Caco-2 (cell line): Measurements from ENCODE around the gene ENPP7. TPM values are rescaled to one million over a fixed set of nuclear protein-coding genes. Genes with fewer than 3 reads are reported as not detected.
A peak's percentile ranks its signal among the peaks of the same experiment; 100 is the strongest.

Experiments
- BruUV-seq: library from RNA; stranded (reverse); fragments of 400-500 nt; replicated peaks from 2 replicates; lab custom pipeline; 2021; lab: Mats Ljungman, UMichigan
- CTCF ChIA-PET: fragments of 300-600 bp; sonication (Branson Sonifier 250); formaldehyde crosslinking; loops from one replicate; lab custom pipeline; 2022; ENCODE audit warnings: antibody characterized with exemption; lab: Charles Lee
- POLR2A ChIA-PET: fragments of 300-600 bp; sonication (Branson Sonifier 250); formaldehyde crosslinking; loops from one replicate; lab custom pipeline; 2022; ENCODE audit warnings: antibody characterized with exemption; lab: Charles Lee
- DNase-seq, 2 experiments: peaks; one replicate each; pipeline versions ENCODE4 v3.0.0 to v3.0.0-alpha.2; 2020 to 2022
- H3K27me3 ChIP-seq: replicated peaks from 2 replicates; pipeline ENCODE4 v1.6.0; 2011; ENCODE audit warnings: low read length; ENCODE audit not compliant: control insufficient read depth, insufficient read depth
- H3K36me3 ChIP-seq: 2 replicates; pipeline ENCODE4 v1.5.1; 2011; ENCODE audit warnings: low read length; ENCODE audit not compliant: control insufficient read depth, insufficient read depth
- H3K4me1 ChIP-seq: fragments of 250-450 bp; sonication (Bioruptor Pico); 2 replicates; pipeline ENCODE4 v1.5.1; 2020; ENCODE audit warnings: mild to moderate bottlenecking
- H3K4me3 ChIP-seq: 2 replicates; pipeline ENCODE4 v1.5.1; 2011; ENCODE audit warnings: low read depth, mild to moderate bottlenecking, control low read depth, low read length
- H3K9me3 ChIP-seq: fragments of 250-450 bp; sonication (Bioruptor Pico); 2 replicates; pipeline ENCODE4 v1.5.1; 2020; ENCODE audit warnings: mild to moderate bottlenecking, moderate library complexity
- H3K27ac Mint-ChIP-seq: one replicate; pipeline ENCODE4 v1.8.0; 2022; ENCODE audit warnings: mixed read lengths; ENCODE audit not compliant: unreplicated experiment
- H3K27me3 Mint-ChIP-seq: one replicate; pipeline ENCODE4 v1.8.0; 2022; ENCODE audit warnings: mixed read lengths; ENCODE audit not compliant: insufficient read depth, unreplicated experiment
- H3K36me3 Mint-ChIP-seq: one replicate; pipeline ENCODE4 v1.8.0; 2022; ENCODE audit warnings: mild to moderate bottlenecking, mixed read lengths; ENCODE audit not compliant: insufficient read depth, unreplicated experiment
- H3K4me1 Mint-ChIP-seq: one replicate; pipeline ENCODE4 v1.8.0; 2022; ENCODE audit warnings: low read depth, mixed read lengths; ENCODE audit not compliant: unreplicated experiment
- H3K4me3 Mint-ChIP-seq: one replicate; pipeline ENCODE4 v1.8.0; 2022; ENCODE audit warnings: mild to moderate bottlenecking, moderate library complexity, mixed read lengths; ENCODE audit not compliant: unreplicated experiment
- H3K9me3 Mint-ChIP-seq: one replicate; pipeline ENCODE4 v1.8.0; 2022; ENCODE audit warnings: mixed read lengths; ENCODE audit not compliant: unreplicated experiment
- intact Hi-C: fragments of 100-400 bp; cut with micrococcal nuclease; formaldehyde crosslinking; loops from one replicate; pipeline ENCODE4 v1.10.0; 2022; ENCODE audit not compliant: unreplicated experiment
- total RNA-seq: library from RNA; stranded (reverse); gene quantifications from 2 replicates; pipeline ENCODE4 v1.2.3, GENCODE V29; 2022
- TF ChIP-seq, protein P1 (sequence below), 2 experiments: fragments of 200-600 bp in 1 of 2; IDR thresholded peaks; 1 replicate in 1 of 2; 2 replicates in 1 of 2; pipeline versions ENCODE4 v1.5.1 to v1.8.0; 2011 to 2022; ENCODE audit warnings: antibody characterized with exemption in 1 of 2, control low read depth in 1 of 2, inconsistent platforms in 1 of 2, low read depth in 1 of 2, low read length in 1 of 2, mild to moderate bottlenecking in 1 of 2, moderate library complexity in 1 of 2; ENCODE audit not compliant: insufficient read depth in 1 of 2, severe bottlenecking in 1 of 2, unreplicated experiment in 1 of 2

Gene ENPP7
- total RNA-seq, 1 experiment from 2014 or later = 0.34 TPM

DNA sequence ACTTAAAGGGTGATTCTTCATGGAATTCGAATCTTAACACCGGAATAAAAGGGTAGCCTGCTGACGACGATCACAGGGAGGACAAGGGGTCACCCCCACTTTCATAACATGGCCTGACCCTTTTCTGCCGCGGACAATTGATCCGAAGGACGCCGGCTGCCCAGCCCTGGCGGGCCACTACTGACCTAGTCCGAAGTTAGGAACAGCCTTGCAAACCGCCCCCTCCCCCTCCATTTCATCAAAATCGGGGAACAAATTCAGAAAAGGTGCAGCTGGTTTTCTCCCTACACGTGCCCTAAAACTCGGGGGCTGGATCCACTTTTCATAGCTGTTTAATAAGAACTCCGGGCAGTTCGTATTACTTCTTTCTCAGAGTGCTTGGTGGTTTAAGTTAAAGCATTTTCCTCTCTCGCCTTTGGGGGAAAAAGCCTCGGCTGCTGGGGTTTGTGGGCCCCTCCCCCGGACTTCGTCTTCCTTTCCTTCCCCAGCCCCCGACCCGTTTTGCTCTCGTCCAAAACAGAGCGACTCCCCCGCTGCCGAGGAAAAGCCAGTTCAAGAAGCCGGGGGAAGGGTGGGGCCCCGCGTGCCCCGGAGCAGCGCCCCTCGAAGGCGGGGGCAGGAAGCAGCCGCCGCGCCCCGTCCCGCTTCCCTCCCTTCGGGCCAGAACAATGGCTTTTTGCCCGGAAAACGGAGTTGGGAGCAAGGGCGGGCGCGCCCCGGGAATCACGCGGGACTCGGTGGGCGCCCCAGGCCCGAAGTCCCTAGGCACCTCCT lies 46.6 kb downstream of the ENPP7 start:
- peaks cover 19% of the 10 kb centered on the region for H3K4me1 ChIP-seq

DNA sequence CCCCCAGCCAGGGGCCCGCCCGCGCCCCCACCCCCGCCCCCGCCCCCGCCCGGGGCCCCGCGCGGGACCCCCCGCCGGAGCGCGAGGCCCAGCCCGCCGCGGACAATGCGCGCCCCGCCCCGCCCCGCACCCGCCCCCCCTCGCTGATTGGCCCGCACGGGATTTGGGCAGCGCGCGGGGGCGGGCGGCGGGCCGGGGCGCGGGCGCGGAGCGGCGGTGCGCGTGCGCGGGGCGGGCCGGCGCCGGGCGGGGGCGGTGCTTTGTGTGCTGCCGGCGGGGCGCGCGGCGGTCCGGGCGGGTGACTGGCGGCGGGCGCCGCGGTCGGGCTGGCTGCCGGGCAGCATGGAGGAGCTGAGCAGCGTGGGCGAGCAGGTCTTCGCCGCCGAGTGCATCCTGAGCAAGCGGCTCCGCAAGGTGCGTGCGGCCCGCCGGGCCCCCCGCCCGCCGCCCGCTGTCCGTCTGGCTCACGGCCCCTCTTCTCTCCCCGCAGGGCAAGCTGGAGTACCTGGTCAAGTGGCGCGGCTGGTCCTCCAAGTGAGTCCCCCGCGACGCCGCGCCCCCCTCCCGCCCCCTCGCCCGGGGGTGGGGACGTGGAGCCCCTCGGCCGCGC lies 47.3 kb downstream of the ENPP7 start, which contains the start of gene CBX2:
Gene CBX2 (plus strand): TSS at position 255 of the 610 bp plus-strand sequence. CDS start 88 bp downstream, at position 343.
- TF ChIP-seq, protein P1, sequence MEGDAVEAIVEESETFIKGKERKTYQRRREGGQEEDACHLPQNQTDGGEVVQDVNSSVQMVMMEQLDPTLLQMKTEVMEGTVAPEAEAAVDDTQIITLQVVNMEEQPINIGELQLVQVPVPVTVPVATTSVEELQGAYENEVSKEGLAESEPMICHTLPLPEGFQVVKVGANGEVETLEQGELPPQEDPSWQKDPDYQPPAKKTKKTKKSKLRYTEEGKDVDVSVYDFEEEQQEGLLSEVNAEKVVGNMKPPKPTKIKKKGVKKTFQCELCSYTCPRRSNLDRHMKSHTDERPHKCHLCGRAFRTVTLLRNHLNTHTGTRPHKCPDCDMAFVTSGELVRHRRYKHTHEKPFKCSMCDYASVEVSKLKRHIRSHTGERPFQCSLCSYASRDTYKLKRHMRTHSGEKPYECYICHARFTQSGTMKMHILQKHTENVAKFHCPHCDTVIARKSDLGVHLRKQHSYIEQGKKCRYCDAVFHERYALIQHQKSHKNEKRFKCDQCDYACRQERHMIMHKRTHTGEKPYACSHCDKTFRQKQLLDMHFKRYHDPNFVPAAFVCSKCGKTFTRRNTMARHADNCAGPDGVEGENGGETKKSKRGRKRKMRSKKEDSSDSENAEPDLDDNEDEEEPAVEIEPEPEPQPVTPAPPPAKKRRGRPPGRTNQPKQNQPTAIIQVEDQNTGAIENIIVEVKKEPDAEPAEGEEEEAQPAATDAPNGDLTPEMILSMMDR (IDR thresholded peaks at IDR 0.05; ENCODE audit: insufficient read depth in 1 of 2, low read depth in 1 of 2, low read length in 1 of 2, severe bottlenecking in 1 of 2, unreplicated experiment in 1 of 2) = no peak
- ChIA-PET POLR2A (interaction anchor here (0.6 to 1.2 kb wide), 5 partner anchors 13 to 57 kb away, joined by 3 to 10 read pairs (median 4); partner anchors contain the start of gene CBX8), CTCF (interaction anchor here (0.7 to 2.7 kb wide), 7 partner anchors 19 to 231 kb away, joined by 3 to 11 read pairs (median 5); partner anchors contain the start of gene CBX8)
- no peaks in the 10 kb centered on the region for H3K9me3 Mint-ChIP-seq
- peak within 1 kb of the TSS; percentile 99 for H3K4me3 Mint-ChIP-seq
- H3K27ac Mint-ChIP-seq = peak within 1 kb of the TSS; percentile 75
- intact Hi-C loops = loop anchor here (1.0 to 2.0 kb wide), 2 partner anchors 19 to 35 kb away; partner anchors contain the start of gene CBX8
- BruUV-seq = no TSS peak
- peaks cover 19% of the 10 kb centered on the region for H3K4me1 ChIP-seq
- H3K4me1 Mint-ChIP-seq = peaks cover 22% of the 10 kb centered on the region
- peak; percentile 76 to 92 for DNase-seq
- H3K36me3 Mint-ChIP-seq = peaks cover 40% of the 10 kb centered on the region
- peak within 1 kb of the TSS; percentile 88 for H3K4me3 ChIP-seq
- H3K9me3 ChIP-seq = no peaks in the 10 kb centered on the region
- H3K27me3 ChIP-seq = no peaks in the 10 kb centered on the region
- H3K36me3 ChIP-seq = 0 out of 2 replicates have a peak, but pooled peaks cover 1% of the 10 kb centered on the region
- no peaks in the 10 kb centered on the region for H3K27me3 Mint-ChIP-seq

More for the DNA sequence above, 46.6 kb downstream of the ENPP7 start:
- POLR2A ChIA-PET = interaction anchor here (0.5 to 1.0 kb wide), 6 partner anchors 14 to 63 kb away, joined by 3 to 4 read pairs (median 4); partner anchors contain the start of gene CBX8
- TF ChIP-seq, protein P1 (IDR thresholded peaks at IDR 0.05; ENCODE audit: insufficient read depth in 1 of 2, low read depth in 1 of 2, low read length in 1 of 2, severe bottlenecking in 1 of 2, unreplicated experiment in 1 of 2) = peak; percentile 45 to 62
- Mint-ChIP-seq H3K9me3 (no peaks in the 10 kb centered on the region), H3K4me1 (peaks cover 22% of the 10 kb centered on the region), H3K27me3 (no peaks in the 10 kb centered on the region), H3K36me3 (peaks cover 35% of the 10 kb centered on the region), H3K27ac (peak overlapping the region; percentile 47), H3K4me3 (peak overlapping the region; percentile 99)
- H3K27me3 ChIP-seq = no peaks in the 10 kb centered on the region
- CTCF ChIA-PET = interaction anchor here (0.6 to 3.7 kb wide), 6 partner anchors 31 to 1417 kb away, joined by 3 to 25 read pairs (median 6); no protein-coding TSS in a partner anchor
- H3K36me3 ChIP-seq = 0 out of 2 replicates have a peak, but pooled peaks cover 1% of the 10 kb centered on the region
- BruUV-seq = TSS peak; percentile 76
- H3K4me3 ChIP-seq = peak overlapping the region; percentile 49
- DNase-seq = peak; percentile 81 to 87
- no peaks in the 10 kb centered on the region for H3K9me3 ChIP-seq
- intact Hi-C loops = loop anchor here (2.0 kb wide), 1 partner anchor 19 kb away; the partner anchor contains the start of gene CBX8
